ENCODE results near the gene ATAT1. TPM values are rescaled to one million over a fixed set of nuclear protein-coding genes. Genes with fewer than 3 reads are reported as not detected.

The ATAT1 gene
- total and polyA plus RNA-seq, 9 of the 15 experiments (the other 6 are each of a cell fraction or from before 2014, with no cell fraction given): 0.65 to 5.8 (median 1.6) TPM

DNA sequence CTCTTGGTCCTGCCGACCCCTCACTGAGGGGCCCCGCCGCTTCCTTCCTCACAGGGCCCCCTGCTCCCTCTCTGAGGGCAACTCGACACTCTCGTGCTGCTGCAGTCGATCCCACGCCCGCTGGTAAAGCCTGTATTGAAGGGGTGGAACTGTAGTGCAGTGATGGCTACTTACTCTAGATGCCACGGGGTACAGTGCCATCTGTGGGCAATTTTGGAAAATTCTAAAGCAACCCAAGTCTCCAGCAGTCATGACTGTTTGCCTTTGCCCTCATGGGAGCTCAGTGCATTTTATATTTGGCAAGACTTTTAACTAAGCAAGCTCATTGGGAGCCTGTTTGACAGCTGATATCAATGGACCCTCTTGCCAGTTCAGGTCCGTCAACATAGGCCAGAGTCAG is 13.8 kb downstream of the ATAT1 start:
- POLR2A ChIA-PET: interaction anchor here (0.5 to 2.2 kb wide), 4 partner anchors 14 to 48 kb away, joined by 3 to 8 read pairs (median 6); partner anchors contain the start of gene ATAT1
- intact Hi-C loops (cut with micrococcal nuclease) (no loop called here), in situ Hi-C loops (cut with MboI) (no loop called here)
- DNase-seq (ENCODE audit: extremely low read depth in 1 of 4, low spot score in 3 of 4): no peak
- Histone ChIP-seq H3K9ac (ENCODE audit: insufficient read depth in 1 of 2, low read depth in 2 of 2, low read length in 2 of 2) (no peak overlapping the region), H3K4me2 (ENCODE audit: insufficient read depth, low read length) (no peak overlapping the region), H4K20me1 (replicated peaks; ENCODE audit: control insufficient read depth, insufficient read depth, low read length) (no peaks in the 10 kb centered on the region), H3K4me1 (replicated peaks in 1 of 2; ENCODE audit: control insufficient read depth in 2 of 2, insufficient read depth in 2 of 2, low read length in 2 of 2) (peaks cover 2 to 3% of the 10 kb centered on the region in 2 experiments), H3K27ac (ENCODE audit: extremely low read depth, low read depth, low read length) (no peak overlapping the region), H3K4me3 (no peak overlapping the region), H3K27me3 (ENCODE audit: control insufficient read depth in 2 of 2, insufficient read depth in 2 of 2, low read length in 2 of 2) (no peaks in the 10 kb centered on the region), H3K36me3 (ENCODE audit: control insufficient read depth, insufficient read depth, low read length) (peaks cover 15% of the 10 kb centered on the region), H3K9me3 (replicated peaks; ENCODE audit: control insufficient read depth, insufficient read depth, low read depth, low read length) (no peaks in the 10 kb centered on the region; the same call in 1 of the 2 replicates), H3K79me2 (ENCODE audit: control insufficient read depth, insufficient read depth, low read length) (peaks cover 2% of the 10 kb centered on the region; the same call in 2 of the 3 replicates), H3K9me1 (ENCODE audit: control insufficient read depth, insufficient read depth, low read length) (no peaks in the 10 kb centered on the region), H2AFZ (ENCODE audit: low read depth, low read length) (no peak overlapping the region)
- WGBS (ENCODE audit: insufficient coverage, low coverage, missing lambda C conversion rate): 63% methylated on average over 7 of the region's 10 CpGs
- no TSS peak for BruUV-seq (replicated peaks)
- CTCF ChIA-PET (ENCODE audit: low intra/inter-chr PET ratio): no interaction called here
- TF ChIP-seq FOXP4 (CRISPR knock-in tag; IDR thresholded peaks at IDR 0.05; ENCODE audit: borderline replicate concordance): no peak
- no peak for TF ChIP-seq TFAM (CRISPR knock-in tag; conservative IDR thresholded peaks at IDR 0.05)
- TF ChIP-seq ZNF77 (CRISPR knock-in tag; IDR thresholded peaks at IDR 0.05): no peak
- TF ChIP-seq MCM5 (IDR thresholded peaks at IDR 0.05; ENCODE audit: low read depth): no peak
- TF ChIP-seq ZNF444 (CRISPR knock-in tag; IDR thresholded peaks at IDR 0.05): no peak
- TF ChIP-seq HNRNPK (IDR thresholded peaks at IDR 0.05; ENCODE audit: low read depth, low read length, poor library complexity, severe bottlenecking): no peak
- no peak for TF ChIP-seq ZNF232 (CRISPR knock-in tag; IDR thresholded peaks at IDR 0.05)
- no peak for TF ChIP-seq KAT8 (IDR thresholded peaks at IDR 0.05; ENCODE audit: low read depth)
- no peak for TF ChIP-seq MEF2D (tag; conservative IDR thresholded peaks at IDR 0.05; ENCODE audit: low read depth)
- TF ChIP-seq, protein P1, sequence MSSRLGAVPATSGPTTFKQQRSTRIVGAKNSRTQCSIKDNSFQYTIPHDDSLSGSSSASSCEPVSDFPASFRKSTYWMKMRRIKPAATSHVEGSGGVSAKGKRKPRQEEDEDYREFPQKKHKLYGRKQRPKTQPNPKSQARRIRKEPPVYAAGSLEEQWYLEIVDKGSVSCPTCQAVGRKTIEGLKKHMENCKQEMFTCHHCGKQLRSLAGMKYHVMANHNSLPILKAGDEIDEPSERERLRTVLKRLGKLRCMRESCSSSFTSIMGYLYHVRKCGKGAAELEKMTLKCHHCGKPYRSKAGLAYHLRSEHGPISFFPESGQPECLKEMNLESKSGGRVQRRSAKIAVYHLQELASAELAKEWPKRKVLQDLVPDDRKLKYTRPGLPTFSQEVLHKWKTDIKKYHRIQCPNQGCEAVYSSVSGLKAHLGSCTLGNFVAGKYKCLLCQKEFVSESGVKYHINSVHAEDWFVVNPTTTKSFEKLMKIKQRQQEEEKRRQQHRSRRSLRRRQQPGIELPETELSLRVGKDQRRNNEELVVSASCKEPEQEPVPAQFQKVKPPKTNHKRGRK (tag; IDR thresholded peaks at IDR 0.05): no peak
- TF ChIP-seq PHTF2 (CRISPR knock-in tag; IDR thresholded peaks at IDR 0.05): no peak
- TF ChIP-seq ZNF347 (CRISPR knock-in tag; IDR thresholded peaks at IDR 0.05; ENCODE audit: low read depth): no peak
- TF ChIP-seq HBP1 (CRISPR knock-in tag; IDR thresholded peaks at IDR 0.05): no peak
- TF ChIP-seq MYC (IDR thresholded peaks at IDR 0.05; ENCODE audit: low read depth, low read length): no peak
- TF ChIP-seq MYC (CRISPR knock-in tag; IDR thresholded peaks at IDR 0.05; ENCODE audit: borderline replicate concordance, low read depth): no peak
- FAIRE-seq: no peak
- ATAC-seq: no peak

Data from K562 (cell line).